GM12891 (cell line): ENCODE data around the gene SIN3A.
A peak's percentile ranks its signal among the peaks of the same experiment; 100 is the strongest.

Source experiments
- PAX5 ChIP-seq: IDR thresholded peaks from 2 replicates; pipeline ENCODE4 v1.6.1; 2011; ENCODE audit warnings: low read length, moderate library complexity, mild to moderate bottlenecking; ENCODE audit not compliant: insufficient read depth, severe bottlenecking
- POLR2A ChIP-seq: IDR thresholded peaks from 2 replicates; pipeline ENCODE4 v1.6.1; 2011; ENCODE audit warnings: low read depth, low read length, control low read depth
- POLR2AphosphoS5 ChIP-seq: IDR thresholded peaks from 2 replicates; pipeline ENCODE4 v1.6.1; 2011; ENCODE audit warnings: low read depth, low read length, control low read depth
- SPI1 ChIP-seq: IDR thresholded peaks from 2 replicates; pipeline ENCODE4 v1.6.1; 2011; ENCODE audit warnings: low read depth, low read length, control low read depth
- TAF1 ChIP-seq: IDR thresholded peaks from 2 replicates; pipeline ENCODE4 v1.6.1; 2011; ENCODE audit warnings: low read depth, low read length, control low read depth

DNA sequence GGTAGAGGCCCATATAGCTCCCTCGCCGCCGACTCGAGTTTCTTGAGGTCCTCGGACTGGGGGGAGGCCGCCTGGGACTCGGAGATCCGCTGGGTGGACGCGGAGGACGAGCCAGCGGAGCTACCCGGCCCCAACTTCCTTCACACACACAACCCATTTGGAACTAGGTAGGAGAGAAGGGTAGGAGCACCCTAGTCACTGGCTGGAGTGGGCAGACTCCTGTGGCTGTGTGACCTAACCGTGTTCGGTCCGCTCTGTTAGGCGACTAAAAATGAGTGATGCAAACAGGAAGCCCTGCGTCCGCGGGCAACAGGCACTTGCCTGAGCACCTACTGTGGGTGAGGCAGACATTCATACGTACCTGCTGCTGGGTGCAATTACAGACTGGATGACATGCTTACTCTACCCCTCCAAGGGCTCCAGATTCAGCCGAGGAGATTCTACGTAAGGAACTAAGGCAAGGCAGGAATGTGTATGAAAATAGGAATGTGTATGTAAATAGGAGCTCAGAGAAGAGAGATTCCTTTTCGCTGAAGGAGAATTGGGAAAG is 4.6 kb upstream of the SIN3A start:
- peak; percentile 45; the same call in 1 of the 2 replicates for TF ChIP-seq POLR2A
- TF ChIP-seq POLR2AphosphoS5, result peak; percentile 62; the same call in 1 of the 2 replicates
- peak; percentile 69 for TF ChIP-seq TAF1
- no peak for TF ChIP-seq PAX5
- 0 out of 2 replicates have a peak, but pooled peaks have one; percentile 8 for TF ChIP-seq SPI1
